ENCODE results near the gene SEMA4D. TPM values are rescaled to one million over a fixed set of nuclear protein-coding genes. Genes with fewer than 3 reads are reported as not detected.

The SEMA4D gene
- total and polyA plus RNA-seq, 12 donors = 3.5 to 57.0 (median 26.7) TPM

GRCh38 chr9:89387197-89387849 is 110.6 kb downstream of the SEMA4D start:
- Histone ChIP-seq H3K27me3 (no peaks in the 10 kb centered on the region), H3K4me1 (replicated peaks in 1 of 2) (peaks cover 7 to 20% of the 10 kb centered on the region in 2 donors), H3K9me3 (replicated peaks in 1 of 3) (no peaks in the 10 kb centered on the region), H3K36me3 (replicated peaks in 1 of 2) (peaks cover 0 to 53% of the 10 kb centered on the region in 2 donors), H3K27ac (peak overlapping the region in 3 of 5 donors; percentile 74 to 90 (median 84)), H3K4me3 (no peak overlapping the region)
- DNase-seq = no peak
- intact Hi-C loops (cut with DNase I) = loop anchor here in 1 of 2 donors (10.0 kb wide), 1 partner anchor 157 kb away; no protein-coding TSS in a partner anchor
- no peak for TF ChIP-seq CTCF (IDR thresholded peaks at IDR 0.05)
- TF ChIP-seq POLR2A (IDR thresholded peaks at IDR 0.05) = no peak
- 94 to 96% (median 94%) methylated on average over 20 of the region's 20 CpGs for WGBS, 4 donors

- Histone ChIP-seq H3K9me3 (replicated peaks in 1 of 3) (no peaks in the 10 kb centered on the region), H3K4me1 (replicated peaks in 1 of 2) (peaks cover 7 to 20% of the 10 kb centered on the region in 2 donors), H3K36me3 (replicated peaks in 1 of 2) (peaks cover 0 to 47% of the 10 kb centered on the region in 2 donors), H3K27ac (peak overlapping the region in 2 of 5 donors; percentile 84 to 90), H3K4me3 (no peak overlapping the region), H3K27me3 (no peaks in the 10 kb centered on the region)
- no peak for DNase-seq
- TF ChIP-seq CTCF (IDR thresholded peaks at IDR 0.05) (no peak), POLR2A (IDR thresholded peaks at IDR 0.05) (no peak)
- WGBS, 4 donors = 79 to 93% (median 87%) methylated on average over 8 to 11 of the region's 11 CpGs
- intact Hi-C loops (cut with DNase I) = loop anchor here in 1 of 2 donors (10.0 kb wide), 1 partner anchor 158 kb away; no protein-coding TSS in a partner anchor
Measured at GRCh38 chr9:89386797-89387196, 111.1 kb downstream of the SEMA4D start.

- H3K4me1 ChIP-seq (replicated peaks in 1 of 2) = peaks cover 7 to 20% of the 10 kb centered on the region in 2 donors
- H3K27me3 ChIP-seq = no peaks in the 10 kb centered on the region
- TF ChIP-seq POLR2A (IDR thresholded peaks at IDR 0.05) = no peak
- no peak for TF ChIP-seq CTCF (IDR thresholded peaks at IDR 0.05)
- H3K27ac ChIP-seq = no peak overlapping the region
- intact Hi-C loops (cut with DNase I) = loop anchor here in 1 of 2 donors (10.0 kb wide), 1 partner anchor 159 kb away; no protein-coding TSS in a partner anchor
- H3K36me3 ChIP-seq (replicated peaks in 1 of 2) = peaks cover 0 to 51% of the 10 kb centered on the region in 2 donors
- DNase-seq = no peak
- no peaks in the 10 kb centered on the region for H3K9me3 ChIP-seq (replicated peaks in 1 of 3)
- no peak overlapping the region for H3K4me3 ChIP-seq
- WGBS, 4 donors = 92 to 94% (median 93%) methylated on average over 11 of the region's 11 CpGs
Measured at GRCh38 chr9:89386206-89386605, 111.7 kb downstream of the SEMA4D start.

GRCh38 chr9:89384783-89385182 is 113.1 kb downstream of the SEMA4D start:
- intact Hi-C loops (cut with DNase I) = loop anchor here in 1 of 2 donors (10.0 kb wide), 1 partner anchor 160 kb away; no protein-coding TSS in a partner anchor
- no peak for DNase-seq
- Histone ChIP-seq H3K36me3 (replicated peaks in 1 of 2) (peaks cover 0 to 57% of the 10 kb centered on the region in 2 donors), H3K4me3 (no peak overlapping the region), H3K27ac (no peak overlapping the region), H3K4me1 (replicated peaks in 1 of 2) (peaks cover 7 to 8% of the 10 kb centered on the region in 2 donors), H3K9me3 (replicated peaks in 1 of 3) (no peaks in the 10 kb centered on the region), H3K27me3 (no peaks in the 10 kb centered on the region)
- TF ChIP-seq POLR2A (IDR thresholded peaks at IDR 0.05) = no peak
- TF ChIP-seq CTCF (IDR thresholded peaks at IDR 0.05) = no peak
- 95 to 97% (median 96%) methylated on average over 7 to 15 of the region's 15 CpGs for WGBS, 4 donors

All from adrenal gland (tissue), 12 donors.